Spleen (tissue), 11 donors: Measurements from ENCODE around the gene A2ML1. TPM values are rescaled to one million over a fixed set of nuclear protein-coding genes. Genes with fewer than 3 reads are reported as not detected.

Source experiments
- DNase-seq: peaks from one replicate; pipeline ENCODE4 v3.0.0-alpha.2; 2020
- H3K27ac ChIP-seq, 8 donors: fragments of 200-600 bp; sonication (generic) in 7 of 8; 1 replicate in 4 of 8; 2 replicates in 4 of 8; pipeline versions ENCODE4 v1.5.0 to v1.8.0; 2016 to 2021; ENCODE audit warnings: inconsistent platforms in 4 of 8, mild to moderate bottlenecking in 4 of 8, moderate library complexity in 1 of 8
- H3K27me3 ChIP-seq, 7 donors: fragments of 200-600 bp; sonication (generic) in 6 of 7; replicated peaks in 1 of 7; 1 replicate in 4 of 7; 2 replicates in 3 of 7; pipeline versions ENCODE4 v1.5.0 to v1.8.0; 2016 to 2021; ENCODE audit warnings: inconsistent platforms in 3 of 7, mild to moderate bottlenecking in 1 of 7
- H3K36me3 ChIP-seq, 6 donors: fragments of 200-600 bp; sonication (generic) in 5 of 6; 1 replicate in 4 of 6; 2 replicates in 2 of 6; pipeline versions ENCODE4 v1.5.0 to v1.8.0; 2016 to 2021; ENCODE audit warnings: inconsistent platforms in 2 of 6
- H3K4me1 ChIP-seq, 6 donors: fragments of 200-600 bp; sonication (generic) in 5 of 6; 1 replicate in 3 of 6; 2 replicates in 3 of 6; pipeline versions ENCODE4 v1.5.0 to v1.8.0; 2016 to 2021; ENCODE audit warnings: inconsistent platforms in 3 of 6
- H3K4me3 ChIP-seq, 8 donors: fragments of 200-600 bp; sonication (generic) in 7 of 8; 1 replicate in 4 of 8; 2 replicates in 4 of 8; pipeline versions ENCODE4 v1.5.0 to v1.8.0; 2016 to 2021; ENCODE audit warnings: inconsistent platforms in 4 of 8, mild to moderate bottlenecking in 4 of 8, moderate library complexity in 2 of 8
- H3K9me3 ChIP-seq, 8 donors: fragments of 200-600 bp; sonication (generic) in 7 of 8; 1 replicate in 4 of 8; 2 replicates in 4 of 8; pipeline versions ENCODE4 v1.5.0 to v1.8.0; 2016 to 2021; ENCODE audit warnings: inconsistent platforms in 4 of 8
- POLR2A ChIP-seq, 3 donors: fragments of 450-650 bp; IDR thresholded peaks; one replicate each; pipeline ENCODE4 v1.5.1; 2017; ENCODE audit warnings: antibody characterized with exemption in 3 of 3, mild to moderate bottlenecking in 1 of 3
- POLR2AphosphoS5 ChIP-seq, 3 donors: sonication (generic); formaldehyde crosslinking; IDR thresholded peaks; one replicate each; pipeline ENCODE4 v1.5.1; 2017; ENCODE audit warnings: antibody characterized with exemption in 3 of 3
- WGBS, 5 donors: extraction: QIAGEN DNeasy Blood & Tissue Kit in 3 of 5; methylation state at CpG; one replicate each; pipeline versions ENCODE4 v1.1.5 to v1.1.7; 2013 to 2018; 5-methylcytosine and 5-hydroxymethylcytosine counted together
- intact Hi-C: fragments of 100-400 bp; cut with DNase I; formaldehyde crosslinking; loops from one replicate; pipeline ENCODE4 v1.15.0; 2023; ENCODE audit warnings: low total_unique reads
- polyA plus RNA-seq, 3 donors: library from polyadenylated mRNA; stranded (reverse); fragments of 200-250 nt; gene quantifications; one replicate each; pipeline ENCODE4 v1.2.1, GENCODE V29; 2013
- total RNA-seq, 7 donors: library from RNA; depleted of rRNA in 3 of 7; stranded (reverse); fragments of >200 nt in 3 of 7; fragmentation: NEBNext Ultra II Directional in 4 of 7; extraction: Animal tissue kit (Norgen Biotek cat#: 25700) in 4 of 7; gene quantifications; one replicate each; pipeline versions ENCODE4 v1.1.0 to v1.2.1, GENCODE V29; 2016 to 2021
- TF ChIP-seq, protein P1 (sequence below), 11 experiments: fragments of 200-600 bp in 7 of 11; fragments of 450-650 bp in 4 of 11; sonication (generic) in 4 of 11; IDR thresholded peaks in 8 of 11; conservative IDR thresholded peaks in 3 of 11; 1 replicate in 7 of 11; 2 replicates in 4 of 11; pipeline versions ENCODE4 v1.4.0 to v1.8.0; 2016 to 2021; ENCODE audit warnings: antibody characterized with exemption in 11 of 11, inconsistent platforms in 4 of 11, mild to moderate bottlenecking in 1 of 11
- donor health status: healthy with polysubstance abuse.
- donor health status: DM: no; HTN: no; CAD: no; lungs with moderate emphysema.
- donor health status: DM: no; HTN: no; CAD: no.
- donor health status: Bipolar disorder and iron deficiency.
- donor health status: healthy.
- donor health status: DM: no; HTN: no; CAD: no.
- donor health status: DM: yes; HTN: yes; CAD: no.

A2ML1 gene
- total and polyA plus RNA-seq, 10 donors, result 0.02 to 0.22 (median 0.02) TPM; not detected in 7

- Histone ChIP-seq H3K36me3 (no peaks in the 10 kb centered on the region), H3K9me3 (no peaks in the 10 kb centered on the region), H3K4me3 (no peak overlapping the region), H3K27ac (no peak overlapping the region), H3K4me1 (peaks cover 0 to 9% (median 4%) of the 10 kb centered on the region in 6 donors), H3K27me3 (no peaks in the 10 kb centered on the region)
- TF ChIP-seq, protein P1, sequence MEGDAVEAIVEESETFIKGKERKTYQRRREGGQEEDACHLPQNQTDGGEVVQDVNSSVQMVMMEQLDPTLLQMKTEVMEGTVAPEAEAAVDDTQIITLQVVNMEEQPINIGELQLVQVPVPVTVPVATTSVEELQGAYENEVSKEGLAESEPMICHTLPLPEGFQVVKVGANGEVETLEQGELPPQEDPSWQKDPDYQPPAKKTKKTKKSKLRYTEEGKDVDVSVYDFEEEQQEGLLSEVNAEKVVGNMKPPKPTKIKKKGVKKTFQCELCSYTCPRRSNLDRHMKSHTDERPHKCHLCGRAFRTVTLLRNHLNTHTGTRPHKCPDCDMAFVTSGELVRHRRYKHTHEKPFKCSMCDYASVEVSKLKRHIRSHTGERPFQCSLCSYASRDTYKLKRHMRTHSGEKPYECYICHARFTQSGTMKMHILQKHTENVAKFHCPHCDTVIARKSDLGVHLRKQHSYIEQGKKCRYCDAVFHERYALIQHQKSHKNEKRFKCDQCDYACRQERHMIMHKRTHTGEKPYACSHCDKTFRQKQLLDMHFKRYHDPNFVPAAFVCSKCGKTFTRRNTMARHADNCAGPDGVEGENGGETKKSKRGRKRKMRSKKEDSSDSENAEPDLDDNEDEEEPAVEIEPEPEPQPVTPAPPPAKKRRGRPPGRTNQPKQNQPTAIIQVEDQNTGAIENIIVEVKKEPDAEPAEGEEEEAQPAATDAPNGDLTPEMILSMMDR (IDR thresholded peaks at IDR 0.05 in 8 of 11, conservative IDR thresholded peaks at IDR 0.05 in 3 of 11), result no peak
- TF ChIP-seq POLR2AphosphoS5 (IDR thresholded peaks at IDR 0.05), result no peak
- TF ChIP-seq POLR2A (IDR thresholded peaks at IDR 0.05), result no peak
- no peak for DNase-seq
- intact Hi-C loops, result loop anchor here (10.0 kb wide), 1 partner anchor 202 kb away; no protein-coding TSS in a partner anchor
- 88 to 96% (median 93%) methylated on average over 4 of the region's 4 CpGs for WGBS, 5 donors
Observed at GRCh38 chr12:8887285-8887715, 64.9 kb downstream of the A2ML1 start.

- no peaks in the 10 kb centered on the region for H3K27me3 ChIP-seq
- peaks cover 0 to 9% (median 4%) of the 10 kb centered on the region in 6 donors for H3K4me1 ChIP-seq
- WGBS, 5 donors, result 31 to 35% (median 31%) methylated on average over 14 of the region's 14 CpGs
- no peaks in the 10 kb centered on the region for H3K9me3 ChIP-seq
- no peak for TF ChIP-seq POLR2A (IDR thresholded peaks at IDR 0.05)
- TF ChIP-seq POLR2AphosphoS5 (IDR thresholded peaks at IDR 0.05), result no peak
- TF ChIP-seq, protein P1 (IDR thresholded peaks at IDR 0.05 in 8 of 11, conservative IDR thresholded peaks at IDR 0.05 in 3 of 11), result peak; percentile 65 to 88 (median 82)
- no peaks in the 10 kb centered on the region for H3K36me3 ChIP-seq
- peak overlapping the region in 7 of 8 donors; percentile 23 to 69 (median 32) for H3K4me3 ChIP-seq
- no peak for DNase-seq
- intact Hi-C loops, result no loop called here
- H3K27ac ChIP-seq, result peak overlapping the region in 2 of 8 donors; percentile 38 to 56
Observed at GRCh38 chr12:8890313-8891085, 68.1 kb downstream of the A2ML1 start.

DNA sequence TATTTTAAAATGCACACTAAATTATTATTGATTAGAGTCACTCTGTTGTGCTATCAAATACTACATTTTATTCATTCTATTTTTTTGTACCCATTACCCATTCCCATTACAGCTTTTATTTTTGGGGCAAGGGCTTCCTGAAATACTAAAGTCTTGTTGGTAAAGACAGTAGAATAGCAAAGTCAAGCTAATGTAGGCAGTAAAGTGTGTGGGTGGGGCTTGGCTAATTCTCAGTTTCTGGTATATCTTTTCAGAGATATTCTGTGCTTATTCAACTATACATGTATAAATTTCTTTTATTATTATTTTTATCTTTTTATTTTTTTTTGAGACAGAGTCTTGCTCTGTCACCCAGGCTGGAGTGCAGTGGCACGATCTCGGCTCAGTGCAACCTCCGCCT lies 69.6 kb downstream of the A2ML1 start:
- intact Hi-C loops, result no loop called here
- DNase-seq, result no peak
- Histone ChIP-seq H3K4me3 (no peak overlapping the region), H3K36me3 (no peaks in the 10 kb centered on the region), H3K27me3 (no peaks in the 10 kb centered on the region), H3K27ac (no peak overlapping the region), H3K9me3 (no peaks in the 10 kb centered on the region), H3K4me1 (peaks cover 0 to 9% (median 4%) of the 10 kb centered on the region in 6 donors)
- TF ChIP-seq POLR2A (IDR thresholded peaks at IDR 0.05) (no peak), POLR2AphosphoS5 (IDR thresholded peaks at IDR 0.05) (no peak)
- TF ChIP-seq, protein P1 (IDR thresholded peaks at IDR 0.05 in 8 of 11, conservative IDR thresholded peaks at IDR 0.05 in 3 of 11), result no peak
- 93 to 100% (median 93%) methylated on average over 3 of the region's 3 CpGs for WGBS, 5 donors

GRCh38 chr12:8894378-8894777 lies 72.0 kb downstream of the A2ML1 start:
- peaks cover 0 to 9% (median 4%) of the 10 kb centered on the region in 6 donors for H3K4me1 ChIP-seq
- H3K27me3 ChIP-seq, result no peaks in the 10 kb centered on the region
- no peaks in the 10 kb centered on the region for H3K9me3 ChIP-seq
- TF ChIP-seq POLR2AphosphoS5 (IDR thresholded peaks at IDR 0.05), result no peak
- TF ChIP-seq POLR2A (IDR thresholded peaks at IDR 0.05), result no peak
- TF ChIP-seq, protein P1 (IDR thresholded peaks at IDR 0.05 in 8 of 11, conservative IDR thresholded peaks at IDR 0.05 in 3 of 11), result no peak
- H3K36me3 ChIP-seq, result no peaks in the 10 kb centered on the region
- H3K4me3 ChIP-seq, result no peak overlapping the region
- DNase-seq, result no peak
- intact Hi-C loops, result no loop called here
- H3K27ac ChIP-seq, result no peak overlapping the region
